NCI-H1694 treated with DMSO at 0.1 percent for 48 hours (cell line): ENCODE data around the gene PCNP.
A peak's percentile ranks its signal among the peaks of the same experiment; 100 is the strongest.
"Not testable (repeated sequence)": the region's sequence is repeated elsewhere in the genome, so short reads cannot be mapped to it uniquely, and the experiment has no call there.

Experiments used
- DNase-seq: peaks from one replicate; lab custom pipeline; 2025; lab: John Stamatoyannopoulos, UW

PCNP gene

DNA sequence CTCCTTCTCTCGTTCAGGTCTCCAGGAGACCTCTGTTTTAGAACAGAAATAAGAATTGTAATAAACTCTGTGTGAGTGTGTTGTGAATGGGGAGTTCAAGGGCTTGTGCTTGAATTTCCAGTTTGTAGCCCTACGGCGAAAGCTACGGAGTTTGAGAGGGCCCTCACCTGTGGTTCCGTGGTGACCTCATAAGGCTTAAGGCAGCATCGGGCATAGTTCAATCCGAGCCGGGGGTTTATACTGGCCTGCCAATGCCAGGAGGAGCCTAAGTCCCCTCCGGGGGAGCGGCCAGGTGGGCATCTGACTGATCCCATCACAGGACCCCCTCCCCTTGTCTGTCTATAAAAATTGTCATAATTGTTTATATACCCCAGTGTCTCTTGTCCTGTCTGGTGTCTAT lies 59.2 kb downstream of the PCNP start:
- DNase-seq: no peak

DNA sequence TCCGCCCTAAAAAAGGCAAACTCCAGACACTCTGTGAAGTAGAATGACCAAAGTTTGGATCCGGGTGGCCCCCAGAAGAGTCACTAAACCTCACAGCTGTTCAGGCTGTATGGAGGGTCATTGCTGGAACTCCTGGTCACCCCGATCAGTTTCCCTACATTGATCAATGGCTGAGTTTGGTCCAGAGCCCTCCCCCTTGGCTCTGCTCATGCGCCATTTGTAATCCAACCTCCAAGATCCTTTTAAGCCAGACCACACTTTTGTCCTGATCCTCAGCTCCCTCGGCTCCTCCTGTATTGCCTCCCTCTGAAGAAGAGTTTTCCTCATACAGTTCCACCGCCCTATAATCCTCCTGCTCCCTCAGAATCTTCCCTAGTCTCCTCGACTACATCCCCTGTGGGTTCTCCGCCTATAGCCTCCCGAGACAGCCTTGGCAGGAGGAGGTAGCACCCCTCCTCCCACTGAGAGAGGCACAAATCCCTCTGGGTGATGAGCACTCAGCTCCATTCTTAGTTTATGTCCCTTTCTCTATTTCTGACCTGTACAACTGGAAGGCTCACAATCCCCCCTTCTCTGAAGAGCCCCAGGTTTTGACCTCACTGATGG lies 60.7 kb downstream of the PCNP start:
- DNase-seq: no peak

DNA sequence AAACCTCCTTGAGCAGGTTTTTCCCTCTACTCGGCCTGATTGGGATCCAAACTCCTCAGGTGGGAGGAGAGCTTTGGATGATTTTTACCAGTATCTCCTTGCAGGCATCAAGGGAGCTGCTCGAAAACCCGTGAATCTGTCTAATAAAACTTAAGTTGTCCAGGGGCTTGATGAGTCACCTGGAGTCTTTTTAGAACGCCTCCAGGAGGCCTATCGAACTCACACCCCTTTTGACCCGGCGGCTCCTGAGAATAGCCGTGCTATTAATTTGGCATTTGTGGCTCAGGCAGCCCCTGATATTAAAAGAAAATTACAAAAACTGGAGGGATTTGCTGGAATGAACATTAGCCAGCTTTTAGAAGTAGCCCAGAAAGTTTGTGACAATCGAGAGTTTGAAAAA lies 61.4 kb downstream of the PCNP start:
- no peak for DNase-seq

DNA sequence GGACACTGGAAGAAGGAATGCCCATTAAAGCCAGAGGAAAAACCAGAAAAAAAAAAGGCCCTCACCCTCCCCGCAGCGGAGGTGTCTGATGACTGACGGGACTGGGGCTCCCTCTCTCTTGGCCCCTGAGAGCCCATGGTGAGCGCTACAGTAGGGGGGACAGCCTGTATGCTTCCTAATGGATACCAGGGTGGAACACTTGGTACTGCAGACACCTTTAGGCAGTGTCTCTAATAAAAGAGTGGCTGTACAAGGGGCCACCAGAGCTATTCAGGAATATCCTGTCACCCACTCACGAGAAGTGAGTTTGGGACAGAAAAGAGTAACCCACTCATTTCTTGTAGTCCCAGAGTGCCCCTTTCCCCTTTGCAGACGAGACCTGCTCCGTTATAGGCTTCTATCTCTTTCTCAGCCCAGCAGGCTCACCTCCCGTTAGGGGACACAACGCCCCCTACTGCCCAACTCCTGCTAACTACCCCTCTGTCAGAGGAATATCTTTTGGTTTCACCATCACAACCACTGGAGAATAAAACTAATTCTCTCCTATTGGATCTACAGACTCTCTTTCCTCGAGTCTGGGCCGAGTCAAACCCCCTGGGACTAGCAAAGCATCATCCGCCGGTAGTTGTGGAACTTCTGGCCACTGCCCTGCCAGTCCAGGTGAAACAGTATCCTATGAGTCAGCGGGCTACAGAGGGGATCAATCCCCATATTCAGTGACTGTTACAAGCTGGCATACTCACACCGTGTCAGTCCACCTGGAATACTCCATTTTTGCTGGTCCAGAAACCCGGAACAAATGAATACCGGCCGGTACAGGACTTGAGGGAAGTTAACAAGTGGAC lies 62.2 kb downstream of the PCNP start:
- DNase-seq: peak; percentile 65

DNA sequence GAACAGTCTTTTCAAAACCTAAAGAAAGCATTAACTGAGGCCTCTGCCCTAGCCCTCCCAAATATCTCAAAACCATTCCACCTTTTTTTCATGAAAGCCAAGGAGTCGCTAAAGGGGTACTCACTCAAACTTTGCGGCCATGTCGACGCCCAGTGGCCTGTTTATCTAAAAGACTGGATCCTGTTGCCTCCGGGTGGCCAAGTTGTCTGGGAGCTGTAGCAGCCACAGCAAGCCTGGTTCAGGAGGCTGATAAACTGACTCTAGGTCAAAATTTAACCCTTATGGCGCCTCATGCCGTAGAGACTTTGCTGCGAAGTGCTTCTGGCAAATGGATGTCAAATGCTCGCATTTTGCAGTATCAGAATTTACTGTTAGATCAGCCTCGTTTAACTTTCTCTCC lies 63.5 kb downstream of the PCNP start:
- no peak for DNase-seq

DNA sequence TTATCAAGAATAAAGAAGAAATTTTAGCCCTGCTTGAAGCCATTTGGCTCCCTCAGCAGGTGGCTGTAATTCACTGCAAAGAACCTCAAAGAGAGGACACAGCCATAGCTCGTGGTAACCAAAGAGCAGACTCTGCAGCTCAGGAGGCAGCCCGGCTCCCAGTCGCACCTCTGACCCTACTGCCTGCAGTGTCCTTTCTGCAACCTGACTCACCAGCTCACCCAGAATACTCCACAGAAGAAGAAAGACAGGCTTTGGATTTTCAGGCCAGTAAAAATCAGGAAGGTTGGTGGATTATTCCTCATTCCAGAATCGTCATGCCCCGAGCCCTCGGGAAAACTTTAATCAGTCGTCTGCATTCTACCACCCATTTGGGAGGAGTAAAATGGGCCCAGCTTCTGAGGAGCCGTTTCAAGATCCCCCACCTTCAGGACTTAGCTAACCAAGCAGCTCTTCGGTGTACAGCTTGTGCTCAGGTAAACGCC lies 64.3 kb downstream of the PCNP start:
- no peak for DNase-seq

DNA sequence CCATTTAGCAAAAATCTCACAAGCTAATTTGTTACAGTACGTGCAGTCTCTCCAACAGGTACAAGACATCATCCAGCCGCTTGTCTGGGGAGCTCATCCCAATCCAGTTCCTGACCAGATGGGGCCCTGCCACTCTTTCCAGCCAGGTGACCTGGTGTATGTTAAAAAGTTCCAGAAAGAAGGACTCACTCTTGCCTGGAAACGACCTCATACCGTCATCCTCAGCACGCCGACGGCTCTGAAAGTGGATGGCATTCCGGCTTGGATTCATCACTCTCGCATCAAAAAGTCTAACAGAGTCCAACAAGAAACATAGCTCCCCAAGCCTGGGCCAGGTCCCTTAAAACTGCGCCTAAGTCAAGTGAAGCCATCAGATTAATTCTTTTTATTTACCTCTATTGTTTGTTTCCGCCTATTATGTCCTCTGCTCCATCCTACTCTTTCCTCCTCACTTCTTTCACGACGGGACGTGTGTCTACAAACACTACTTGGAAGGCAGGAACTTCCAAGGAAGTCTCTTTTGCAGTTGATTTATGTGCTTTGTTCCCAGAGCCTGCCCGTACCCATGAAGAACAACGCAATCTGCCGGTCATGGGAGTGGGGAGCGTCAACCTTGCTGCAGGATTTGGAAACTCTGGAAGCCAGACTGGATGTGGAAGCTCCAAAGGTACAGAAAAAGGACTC lies 65.4 kb downstream of the PCNP start:
- no peak for DNase-seq

DNA sequence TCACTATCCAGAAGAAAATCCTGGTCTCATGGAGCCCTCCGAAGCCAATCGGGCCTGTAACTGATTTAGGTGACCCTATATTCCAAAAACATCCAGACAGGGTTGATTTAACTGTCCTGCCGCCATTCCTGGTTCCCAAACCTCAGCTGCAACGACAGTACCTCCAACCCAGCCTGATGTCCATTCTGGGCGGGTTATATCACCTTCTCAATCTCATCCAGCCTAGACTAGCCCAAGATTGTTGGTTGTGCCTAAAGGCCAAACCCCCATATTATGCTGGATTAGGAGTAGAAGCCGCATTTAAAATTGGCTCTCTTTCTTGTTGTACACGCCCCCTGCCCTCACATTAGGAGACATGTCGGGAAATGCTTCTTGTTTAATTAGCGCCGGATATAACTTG lies 66.3 kb downstream of the PCNP start:
- no peak for DNase-seq

DNA sequence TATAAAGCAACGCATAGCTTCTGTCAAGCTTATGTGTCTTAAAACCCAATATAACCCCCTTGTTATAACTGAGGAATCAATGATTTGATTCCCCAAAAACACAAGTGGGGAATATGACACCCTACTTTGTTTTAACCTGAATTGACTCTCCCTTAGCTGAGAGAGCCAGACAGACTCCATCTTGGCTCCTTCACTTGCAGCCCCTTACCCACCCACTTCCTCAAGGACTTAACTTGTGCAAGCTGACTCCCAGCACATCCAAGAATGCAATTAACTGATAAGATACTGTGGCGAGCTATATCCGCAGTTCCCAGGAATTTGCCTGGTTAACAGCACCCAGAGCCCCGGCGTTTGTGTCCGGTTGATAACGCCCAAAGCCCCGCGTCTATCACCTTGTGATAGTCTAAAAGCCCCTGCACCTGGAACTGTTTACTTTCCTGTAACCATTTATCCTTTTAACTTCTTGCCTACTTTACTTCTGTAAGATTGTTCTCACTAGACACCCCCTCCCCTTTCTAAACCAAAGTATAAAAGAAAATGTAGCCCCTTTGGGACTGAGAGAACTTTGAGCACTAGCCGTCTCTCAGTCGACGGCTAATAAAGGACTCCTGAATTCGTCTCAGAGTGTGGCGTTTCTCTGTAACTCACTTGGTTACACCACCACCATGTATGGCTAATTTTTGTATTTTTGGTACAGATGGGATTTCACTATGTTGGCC lies 67.6 kb downstream of the PCNP start:
- DNase-seq: not testable (repeated sequence)

DNA sequence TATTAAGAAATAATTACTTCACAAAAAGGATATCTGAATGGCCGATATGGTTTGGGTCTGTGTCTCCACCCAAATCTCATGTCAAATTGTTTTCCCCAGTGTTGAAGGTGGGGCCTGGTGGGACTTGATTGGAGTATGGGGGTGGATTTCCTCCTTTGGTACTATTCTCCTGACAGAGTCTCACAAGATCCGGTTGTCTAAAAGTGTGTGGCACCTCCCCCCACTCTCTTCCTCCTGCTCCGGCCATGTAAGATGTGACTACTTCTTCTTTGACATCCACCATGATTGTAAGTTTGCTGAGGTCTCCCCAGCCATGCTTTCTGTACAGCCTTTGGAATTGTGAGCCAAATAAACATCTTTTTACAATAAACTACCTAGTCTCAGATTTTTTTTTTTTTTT lies 68.5 kb downstream of the PCNP start:
- DNase-seq: no peak

DNA sequence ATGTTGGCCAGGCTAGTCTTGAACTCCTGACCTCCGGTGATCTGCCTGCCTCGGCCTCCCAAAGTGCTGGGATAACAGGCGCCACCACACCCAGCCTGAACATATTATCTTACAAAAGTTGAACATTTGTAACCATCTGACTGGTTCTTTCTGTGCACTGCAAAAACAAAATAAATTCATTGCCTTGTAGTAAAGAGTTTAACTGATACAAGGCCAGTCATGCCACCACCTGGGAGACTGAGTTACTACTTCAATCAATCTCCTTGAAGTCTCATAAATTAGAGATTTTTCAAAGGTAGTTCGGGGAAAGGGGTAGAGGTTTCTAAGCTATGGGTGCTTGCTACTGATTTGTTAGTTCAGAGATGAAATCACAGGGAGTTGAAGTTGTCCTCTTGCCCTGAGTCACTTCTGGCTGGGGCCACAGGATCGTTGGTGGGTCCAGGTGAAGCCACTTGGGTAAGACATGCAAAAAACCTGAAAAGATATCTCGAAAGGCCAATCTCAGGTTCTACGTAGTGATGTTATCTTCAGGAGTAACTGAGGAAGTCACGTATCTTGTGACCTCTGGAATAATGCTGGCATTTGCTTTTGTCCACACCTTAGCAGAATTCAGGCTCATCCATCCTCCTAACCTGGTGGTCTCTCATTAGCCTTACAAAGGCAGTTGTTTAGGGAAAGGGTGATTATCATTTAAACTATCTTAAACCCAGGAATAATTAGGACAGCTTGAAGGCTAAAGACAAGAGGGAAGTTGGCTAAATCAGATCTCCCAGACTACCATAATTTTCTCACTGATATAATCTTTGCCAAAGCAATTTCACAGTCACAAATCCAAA lies 69.2 kb downstream of the PCNP start:
- DNase-seq: no peak
